DOHH2 (cell line): ENCODE results near the gene ZFAND3.

ENCODE experiments used
- CTCF ChIP-seq: fragments of 200-600 bp; sonication (generic); IDR thresholded peaks from one replicate; pipeline ENCODE4 v1.5.1; 2014; ENCODE audit warnings: antibody characterized with exemption, mild to moderate bottlenecking, low read depth, low read length; ENCODE audit not compliant: poor library complexity, severe bottlenecking
- EZH2phosphoT487 ChIP-seq: fragments of 200-600 bp; sonication (generic); IDR thresholded peaks from 2 replicates; pipeline ENCODE4 v1.6.1; 2017; ENCODE audit warnings: borderline replicate concordance, mild to moderate bottlenecking, antibody characterized with exemption, low read length, moderate library complexity, mixed read lengths

DNA sequence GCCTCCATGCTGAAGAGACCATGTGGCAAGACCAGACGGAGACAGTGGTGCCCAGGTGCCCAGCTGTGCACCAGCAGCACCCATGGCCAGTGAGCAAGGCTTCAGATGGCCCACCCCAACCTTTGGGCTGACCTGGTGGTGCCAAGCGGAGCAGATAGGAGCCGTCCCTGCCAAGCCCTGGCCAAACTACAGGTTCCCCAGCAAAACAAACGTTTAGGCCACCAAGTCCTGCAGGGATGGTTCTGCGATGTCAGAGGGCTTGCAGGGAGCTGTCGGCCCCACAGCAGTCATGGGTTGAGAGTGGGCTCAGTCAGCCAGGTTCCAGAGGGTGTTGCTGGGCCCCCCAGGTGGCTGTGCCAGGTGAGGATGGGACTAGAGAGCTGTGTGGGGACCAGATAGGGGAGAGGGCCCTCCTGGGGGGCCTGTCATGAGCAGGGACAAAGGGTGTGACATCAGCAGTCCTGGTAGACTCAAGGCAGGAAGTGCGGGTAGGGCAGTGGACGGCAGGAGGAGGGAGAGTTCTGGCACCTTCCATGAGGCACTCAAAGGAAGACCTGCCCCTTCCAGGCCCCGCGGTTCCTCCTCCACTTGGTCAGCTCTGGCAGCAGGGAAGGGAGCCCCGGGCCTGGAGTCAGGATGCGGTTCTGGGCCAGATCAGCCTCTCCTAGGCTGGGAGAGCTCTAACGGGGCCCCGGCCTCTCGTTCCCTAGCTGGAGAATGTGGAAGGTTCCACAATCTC lies 342.4 kb downstream of the ZFAND3 start:
- TF ChIP-seq CTCF (no peak), EZH2phosphoT487 (no peak)
